Measurements from ENCODE around the gene GOSR2.
A peak's percentile ranks its signal among the peaks of the same experiment; 100 is the strongest.

Gene GOSR2

GRCh38 chr17:46944931-46945330, 22.0 kb downstream of the GOSR2 start:
- no peak for DNase-seq
- no peak overlapping the region for H2BK5ac ChIP-seq (ENCODE audit: low read length)
- H2BK15ac ChIP-seq (replicated peaks; ENCODE audit: low read depth): no peak overlapping the region
- H3K4me3 ChIP-seq (ENCODE audit: low read length): no peak overlapping the region
- H4K8ac ChIP-seq (ENCODE audit: low read depth, low read length): no peak overlapping the region
- no peak overlapping the region for H3K18ac ChIP-seq (ENCODE audit: low read length)
- H3K4ac ChIP-seq (ENCODE audit: low read depth, low read length): no peak overlapping the region
- no peak overlapping the region for H3K9ac ChIP-seq (ENCODE audit: low read length)
- H3K4me2 ChIP-seq (ENCODE audit: low read length): no peak overlapping the region
- no peak overlapping the region for H3K23ac ChIP-seq (ENCODE audit: low read length)
- no peak overlapping the region for H2AK5ac ChIP-seq (ENCODE audit: low read length)
- H3K27me3 ChIP-seq (ENCODE audit: insufficient read depth, low read length, poor library complexity): no peaks in the 10 kb centered on the region
- no peak overlapping the region for H3K27ac ChIP-seq (ENCODE audit: low read depth, low read length)
- H2BK120ac ChIP-seq (ENCODE audit: low read depth, low read length): no peak overlapping the region
- H3K79me2 ChIP-seq (ENCODE audit: control insufficient read depth, insufficient read depth, low read length): no peaks in the 10 kb centered on the region
- no peak overlapping the region for H4K5ac ChIP-seq (ENCODE audit: low read length)
- peaks cover 6% of the 10 kb centered on the region for H3K4me1 ChIP-seq (ENCODE audit: control insufficient read depth, low read depth, low read length)
- H3K56ac ChIP-seq (ENCODE audit: low read length): no peak overlapping the region
- WGBS (ENCODE audit: extremely low coverage, insufficient coverage, low lambda C conversion rate): no CpG with 5 or more reads among the region's 10 CpGs
- H3K79me1 ChIP-seq (ENCODE audit: low read length): no peaks in the 10 kb centered on the region
- H3K36me3 ChIP-seq (ENCODE audit: control insufficient read depth, insufficient read depth, low read length): no peaks in the 10 kb centered on the region

- peaks cover 6% of the 10 kb centered on the region for H3K4me1 ChIP-seq (ENCODE audit: control insufficient read depth, low read depth, low read length)
- no CpG with 5 or more reads among the region's 3 CpGs for WGBS (ENCODE audit: extremely low coverage, insufficient coverage, low lambda C conversion rate)
- H4K5ac ChIP-seq (ENCODE audit: low read length): no peak overlapping the region
- no peak for DNase-seq
- no peak overlapping the region for H3K56ac ChIP-seq (ENCODE audit: low read length)
- no peak overlapping the region for H4K8ac ChIP-seq (ENCODE audit: low read depth, low read length)
- H3K18ac ChIP-seq (ENCODE audit: low read length): no peak overlapping the region
- H3K4ac ChIP-seq (ENCODE audit: low read depth, low read length): no peak overlapping the region
- H3K23ac ChIP-seq (ENCODE audit: low read length): no peak overlapping the region
- H3K9ac ChIP-seq (ENCODE audit: low read length): no peak overlapping the region
- H2BK15ac ChIP-seq (replicated peaks; ENCODE audit: low read depth): no peak overlapping the region
- H3K79me2 ChIP-seq (ENCODE audit: control insufficient read depth, insufficient read depth, low read length): no peaks in the 10 kb centered on the region
- H3K4me3 ChIP-seq (ENCODE audit: low read length): no peak overlapping the region
- no peaks in the 10 kb centered on the region for H3K36me3 ChIP-seq (ENCODE audit: control insufficient read depth, insufficient read depth, low read length)
- no peak overlapping the region for H2BK120ac ChIP-seq (ENCODE audit: low read depth, low read length)
- H3K4me2 ChIP-seq (ENCODE audit: low read length): no peak overlapping the region
- no peak overlapping the region for H2BK5ac ChIP-seq (ENCODE audit: low read length)
- no peaks in the 10 kb centered on the region for H3K27me3 ChIP-seq (ENCODE audit: insufficient read depth, low read length, poor library complexity)
- H3K27ac ChIP-seq (ENCODE audit: low read depth, low read length): no peak overlapping the region
- H2AK5ac ChIP-seq (ENCODE audit: low read length): no peak overlapping the region
- H3K79me1 ChIP-seq (ENCODE audit: low read length): no peaks in the 10 kb centered on the region
These were observed 24.3 kb downstream of the GOSR2 start for GRCh38 chr17:46947216-46947615.

GRCh38 chr17:46948544-46948943, 25.6 kb downstream of the GOSR2 start:
- Histone ChIP-seq H3K23ac (ENCODE audit: low read length) (no peak overlapping the region), H2BK15ac (replicated peaks; ENCODE audit: low read depth) (no peak overlapping the region), H3K4me2 (ENCODE audit: low read length) (no peak overlapping the region), H3K4ac (ENCODE audit: low read depth, low read length) (no peak overlapping the region), H3K27ac (ENCODE audit: low read depth, low read length) (no peak overlapping the region), H3K4me1 (ENCODE audit: control insufficient read depth, low read depth, low read length) (peaks cover 2% of the 10 kb centered on the region), H3K56ac (ENCODE audit: low read length) (no peak overlapping the region), H4K5ac (ENCODE audit: low read length) (no peak overlapping the region), H3K9ac (ENCODE audit: low read length) (no peak overlapping the region), H3K18ac (ENCODE audit: low read length) (no peak overlapping the region), H4K8ac (ENCODE audit: low read depth, low read length) (no peak overlapping the region), H3K79me2 (ENCODE audit: control insufficient read depth, insufficient read depth, low read length) (no peaks in the 10 kb centered on the region), H3K36me3 (ENCODE audit: control insufficient read depth, insufficient read depth, low read length) (no peaks in the 10 kb centered on the region), H3K79me1 (ENCODE audit: low read length) (no peaks in the 10 kb centered on the region), H2AK5ac (ENCODE audit: low read length) (no peak overlapping the region), H3K4me3 (ENCODE audit: low read length) (no peak overlapping the region), H2BK120ac (ENCODE audit: low read depth, low read length) (no peak overlapping the region), H3K27me3 (ENCODE audit: insufficient read depth, low read length, poor library complexity) (peaks cover 2% of the 10 kb centered on the region), H2BK5ac (ENCODE audit: low read length) (no peak overlapping the region)
- DNase-seq: peak; percentile 26
- WGBS (ENCODE audit: extremely low coverage, insufficient coverage, low lambda C conversion rate): no CpG with 5 or more reads among the region's 5 CpGs

GRCh38 chr17:46949291-46950174, 26.6 kb downstream of the GOSR2 start:
- WGBS (ENCODE audit: extremely low coverage, insufficient coverage, low lambda C conversion rate): no CpG with 5 or more reads among the region's 11 CpGs
- no peaks in the 10 kb centered on the region for H3K79me2 ChIP-seq (ENCODE audit: control insufficient read depth, insufficient read depth, low read length)
- H2BK120ac ChIP-seq (ENCODE audit: low read depth, low read length): no peak overlapping the region
- no peak overlapping the region for H3K27ac ChIP-seq (ENCODE audit: low read depth, low read length)
- no peaks in the 10 kb centered on the region for H3K36me3 ChIP-seq (ENCODE audit: control insufficient read depth, insufficient read depth, low read length)
- no peak overlapping the region for H2BK5ac ChIP-seq (ENCODE audit: low read length)
- no peak overlapping the region for H3K56ac ChIP-seq (ENCODE audit: low read length)
- H3K18ac ChIP-seq (ENCODE audit: low read length): no peak overlapping the region
- no peak overlapping the region for H4K5ac ChIP-seq (ENCODE audit: low read length)
- H3K27me3 ChIP-seq (ENCODE audit: insufficient read depth, low read length, poor library complexity): peaks cover 2% of the 10 kb centered on the region
- H3K4me3 ChIP-seq (ENCODE audit: low read length): no peak overlapping the region
- H3K4ac ChIP-seq (ENCODE audit: low read depth, low read length): no peak overlapping the region
- DNase-seq: no peak
- no peak overlapping the region for H2BK15ac ChIP-seq (replicated peaks; ENCODE audit: low read depth)
- H3K9ac ChIP-seq (ENCODE audit: low read length): no peak overlapping the region
- no peaks in the 10 kb centered on the region for H3K79me1 ChIP-seq (ENCODE audit: low read length)
- no peaks in the 10 kb centered on the region for H3K4me1 ChIP-seq (ENCODE audit: control insufficient read depth, low read depth, low read length)
- H3K4me2 ChIP-seq (ENCODE audit: low read length): no peak overlapping the region
- no peak overlapping the region for H3K23ac ChIP-seq (ENCODE audit: low read length)
- no peak overlapping the region for H2AK5ac ChIP-seq (ENCODE audit: low read length)
- no peak overlapping the region for H4K8ac ChIP-seq (ENCODE audit: low read depth, low read length)

- Histone ChIP-seq H4K5ac (ENCODE audit: low read length) (no peak overlapping the region), H3K9ac (ENCODE audit: low read length) (no peak overlapping the region), H3K4me3 (ENCODE audit: low read length) (no peak overlapping the region), H2BK15ac (replicated peaks; ENCODE audit: low read depth) (no peak overlapping the region), H3K4me2 (ENCODE audit: low read length) (no peak overlapping the region), H2BK120ac (ENCODE audit: low read depth, low read length) (no peak overlapping the region), H3K79me2 (ENCODE audit: control insufficient read depth, insufficient read depth, low read length) (no peaks in the 10 kb centered on the region), H3K79me1 (ENCODE audit: low read length) (no peaks in the 10 kb centered on the region), H3K23ac (ENCODE audit: low read length) (no peak overlapping the region), H3K27ac (ENCODE audit: low read depth, low read length) (no peak overlapping the region), H3K18ac (ENCODE audit: low read length) (no peak overlapping the region), H3K4ac (ENCODE audit: low read depth, low read length) (no peak overlapping the region), H3K36me3 (ENCODE audit: control insufficient read depth, insufficient read depth, low read length) (no peaks in the 10 kb centered on the region), H3K4me1 (ENCODE audit: control insufficient read depth, low read depth, low read length) (no peaks in the 10 kb centered on the region), H4K8ac (ENCODE audit: low read depth, low read length) (no peak overlapping the region), H2BK5ac (ENCODE audit: low read length) (no peak overlapping the region), H3K27me3 (ENCODE audit: insufficient read depth, low read length, poor library complexity) (peaks cover 2% of the 10 kb centered on the region), H2AK5ac (ENCODE audit: low read length) (no peak overlapping the region), H3K56ac (ENCODE audit: low read length) (no peak overlapping the region)
- no peak for DNase-seq
- whole genome bisulfite sequencing (ENCODE audit: extremely low coverage, insufficient coverage, low lambda C conversion rate): no CpG with 5 or more reads among the region's 7 CpGs
These were observed 27.5 kb downstream of the GOSR2 start for GRCh38 chr17:46950342-46950996.
